ENCODE measurements around the gene ZNF41.

Gene ZNF41

DNA sequence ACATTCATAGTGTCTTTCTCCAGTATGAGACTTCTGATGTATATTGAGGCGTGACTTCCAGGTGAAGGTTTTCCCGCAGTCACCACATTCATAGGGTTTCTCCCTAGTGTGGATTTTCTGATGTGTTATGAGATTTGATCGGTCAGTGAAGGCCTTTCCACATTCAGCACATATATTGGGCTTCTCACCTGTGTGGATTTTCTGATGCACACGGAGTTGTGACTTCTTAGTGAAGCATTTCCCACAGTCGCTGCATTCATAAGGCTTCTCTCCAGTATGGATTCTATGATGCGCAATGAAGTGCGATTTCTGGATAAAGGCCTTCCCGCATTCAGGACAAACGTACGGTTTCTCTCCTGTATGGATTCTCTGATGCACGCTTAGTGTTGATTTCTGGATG lies 35.4 kb downstream of the ZNF41 start:
- no CpG with 5 or more reads among the region's 11 CpGs for WGBS, 2 donors (ENCODE audit: extremely low coverage in 2 of 2, insufficient read length in 2 of 2, insufficient replicate concordance in 1 of 2)
- Histone ChIP-seq H3K9ac (ENCODE audit: low read depth, low read length, poor library complexity) (no peak overlapping the region), H2AK5ac (ENCODE audit: low read depth, low read length) (no peak overlapping the region), H3K36me3 (replicated peaks in 1 of 2; ENCODE audit: control insufficient read depth in 2 of 2, insufficient read depth in 2 of 2, low read length in 2 of 2) (peaks cover 5 to 34% of the 10 kb centered on the region in 2 donors), H3K4ac (ENCODE audit: low read length) (no peak overlapping the region), H3K18ac (ENCODE audit: low read length) (no peak overlapping the region), H2BK5ac (ENCODE audit: low read length) (no peak overlapping the region), H3K27me3 (ENCODE audit: control insufficient read depth in 3 of 3, insufficient read depth in 3 of 3, low read depth in 1 of 3, low read length in 3 of 3) (no peaks in the 10 kb centered on the region), H3K79me1 (ENCODE audit: low read depth, low read length) (no peaks in the 10 kb centered on the region), H3K14ac (ENCODE audit: low read length) (no peak overlapping the region), H3K4me3 (ENCODE audit: low read length in 2 of 2) (no peak overlapping the region), H2AFZ (ENCODE audit: low read length) (no peak overlapping the region), H2BK12ac (ENCODE audit: low read length) (no peak overlapping the region), H4K8ac (ENCODE audit: low read depth, low read length) (no peak overlapping the region), H4K91ac (ENCODE audit: low read depth, low read length, poor library complexity) (no peak overlapping the region), H2BK120ac (ENCODE audit: low read depth, low read length) (no peak overlapping the region), H3K27ac (replicated peaks; ENCODE audit: low read length) (no peak overlapping the region), H3K9me3 (replicated peaks in 1 of 2; ENCODE audit: control insufficient read depth in 2 of 2, insufficient read depth in 1 of 2, low read depth in 1 of 2, low read length in 2 of 2) (peaks cover 16 to 67% of the 10 kb centered on the region in 2 donors), H3K23ac (ENCODE audit: low read depth, low read length, poor library complexity) (no peak overlapping the region), H3K4me2 (ENCODE audit: insufficient read depth, low read length, poor library complexity, severe bottlenecking) (no peak overlapping the region), H3K4me1 (ENCODE audit: control insufficient read depth in 2 of 2, insufficient read depth in 1 of 2, low read depth in 1 of 2, low read length in 2 of 2) (no peaks in the 10 kb centered on the region), H2BK15ac (ENCODE audit: low read length) (no peak overlapping the region)
- no peak for DNase-seq (ENCODE audit: low spot score)

DNA sequence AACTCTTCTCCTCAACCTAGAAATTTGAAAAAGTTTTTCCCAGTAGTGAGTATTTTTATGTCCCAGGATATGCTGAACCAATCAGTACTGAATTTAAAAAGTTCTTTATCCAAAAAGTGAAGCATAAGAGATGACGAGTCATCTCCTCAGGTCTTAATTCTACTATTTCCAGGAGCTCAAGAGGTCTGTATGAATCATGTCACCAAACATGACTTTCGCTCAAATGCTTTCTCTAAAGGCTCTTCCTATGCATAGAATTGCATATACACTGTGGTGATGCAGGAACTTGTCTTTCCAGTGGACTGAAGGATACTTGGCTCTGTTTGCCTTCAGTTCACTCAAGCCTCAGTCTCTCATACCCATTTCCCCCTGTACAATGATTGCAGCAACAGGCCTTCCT lies 36.1 kb downstream of the ZNF41 start:
- Histone ChIP-seq H2BK5ac (ENCODE audit: low read length) (no peak overlapping the region), H3K4me3 (ENCODE audit: low read length in 2 of 2) (no peak overlapping the region), H3K9me3 (replicated peaks in 1 of 2; ENCODE audit: control insufficient read depth in 2 of 2, insufficient read depth in 1 of 2, low read depth in 1 of 2, low read length in 2 of 2) (peaks cover 15 to 63% of the 10 kb centered on the region in 2 donors), H2BK15ac (ENCODE audit: low read length) (no peak overlapping the region), H2AK5ac (ENCODE audit: low read depth, low read length) (no peak overlapping the region), H3K4me2 (ENCODE audit: insufficient read depth, low read length, poor library complexity, severe bottlenecking) (no peak overlapping the region), H3K4ac (ENCODE audit: low read length) (no peak overlapping the region), H4K91ac (ENCODE audit: low read depth, low read length, poor library complexity) (no peak overlapping the region), H2BK12ac (ENCODE audit: low read length) (no peak overlapping the region), H3K18ac (ENCODE audit: low read length) (no peak overlapping the region), H3K9ac (ENCODE audit: low read depth, low read length, poor library complexity) (no peak overlapping the region), H3K4me1 (ENCODE audit: control insufficient read depth in 2 of 2, insufficient read depth in 1 of 2, low read depth in 1 of 2, low read length in 2 of 2) (no peaks in the 10 kb centered on the region), H3K27me3 (ENCODE audit: control insufficient read depth in 3 of 3, insufficient read depth in 3 of 3, low read depth in 1 of 3, low read length in 3 of 3) (no peaks in the 10 kb centered on the region), H3K23ac (ENCODE audit: low read depth, low read length, poor library complexity) (no peak overlapping the region), H3K36me3 (replicated peaks in 1 of 2; ENCODE audit: control insufficient read depth in 2 of 2, insufficient read depth in 2 of 2, low read length in 2 of 2) (peaks cover 5 to 29% of the 10 kb centered on the region in 2 donors), H2BK120ac (ENCODE audit: low read depth, low read length) (no peak overlapping the region), H4K8ac (ENCODE audit: low read depth, low read length) (no peak overlapping the region), H2AFZ (ENCODE audit: low read length) (no peak overlapping the region), H3K27ac (replicated peaks; ENCODE audit: low read length) (no peak overlapping the region), H3K79me1 (ENCODE audit: low read depth, low read length) (no peaks in the 10 kb centered on the region), H3K14ac (ENCODE audit: low read length) (no peak overlapping the region)
- no CpG with 5 or more reads among the region's 2 CpGs for WGBS, 2 donors (ENCODE audit: extremely low coverage in 2 of 2, insufficient read length in 2 of 2, insufficient replicate concordance in 1 of 2)
- no peak for DNase-seq (ENCODE audit: low spot score)

DNA sequence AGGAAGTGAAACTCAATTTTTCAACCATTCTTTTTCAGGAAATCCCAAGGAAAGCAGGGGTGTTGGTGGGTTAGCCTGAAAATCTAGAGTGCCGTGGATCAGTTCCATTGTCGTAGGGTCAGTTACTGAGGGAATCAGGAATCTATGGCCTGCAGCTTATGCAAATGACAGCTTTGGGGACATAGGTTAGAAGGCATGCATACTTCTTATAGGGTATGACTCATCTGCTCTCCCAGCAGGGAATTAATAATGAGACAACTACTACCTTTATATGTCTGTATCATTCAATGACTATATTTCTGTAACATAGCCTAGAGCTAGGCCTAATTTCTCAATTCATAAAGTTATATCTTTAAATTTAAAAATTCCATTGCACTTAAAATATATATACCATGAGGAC lies 36.6 kb downstream of the ZNF41 start:
- Histone ChIP-seq H3K4me3 (ENCODE audit: low read length in 2 of 2) (no peak overlapping the region), H2BK15ac (ENCODE audit: low read length) (no peak overlapping the region), H3K27ac (replicated peaks; ENCODE audit: low read length) (no peak overlapping the region), H3K14ac (ENCODE audit: low read length) (no peak overlapping the region), H2BK12ac (ENCODE audit: low read length) (no peak overlapping the region), H3K23ac (ENCODE audit: low read depth, low read length, poor library complexity) (no peak overlapping the region), H2AFZ (ENCODE audit: low read length) (no peak overlapping the region), H3K27me3 (ENCODE audit: control insufficient read depth in 3 of 3, insufficient read depth in 3 of 3, low read depth in 1 of 3, low read length in 3 of 3) (no peaks in the 10 kb centered on the region), H2BK5ac (ENCODE audit: low read length) (no peak overlapping the region), H3K4me2 (ENCODE audit: insufficient read depth, low read length, poor library complexity, severe bottlenecking) (no peak overlapping the region), H3K18ac (ENCODE audit: low read length) (no peak overlapping the region), H3K4ac (ENCODE audit: low read length) (no peak overlapping the region), H3K36me3 (replicated peaks in 1 of 2; ENCODE audit: control insufficient read depth in 2 of 2, insufficient read depth in 2 of 2, low read length in 2 of 2) (peaks cover 5 to 27% of the 10 kb centered on the region in 2 donors), H2BK120ac (ENCODE audit: low read depth, low read length) (no peak overlapping the region), H2AK5ac (ENCODE audit: low read depth, low read length) (no peak overlapping the region), H4K8ac (ENCODE audit: low read depth, low read length) (no peak overlapping the region), H4K91ac (ENCODE audit: low read depth, low read length, poor library complexity) (no peak overlapping the region), H3K4me1 (ENCODE audit: control insufficient read depth in 2 of 2, insufficient read depth in 1 of 2, low read depth in 1 of 2, low read length in 2 of 2) (no peaks in the 10 kb centered on the region), H3K9me3 (replicated peaks in 1 of 2; ENCODE audit: control insufficient read depth in 2 of 2, insufficient read depth in 1 of 2, low read depth in 1 of 2, low read length in 2 of 2) (peaks cover 13 to 62% of the 10 kb centered on the region in 2 donors), H3K9ac (ENCODE audit: low read depth, low read length, poor library complexity) (no peak overlapping the region), H3K79me1 (ENCODE audit: low read depth, low read length) (no peaks in the 10 kb centered on the region)
- whole genome bisulfite sequencing, 2 donors (ENCODE audit: extremely low coverage in 2 of 2, insufficient read length in 2 of 2, insufficient replicate concordance in 1 of 2) = no CpG with 5 or more reads among the region's 2 CpGs
- DNase-seq (ENCODE audit: low spot score) = no peak

DNA sequence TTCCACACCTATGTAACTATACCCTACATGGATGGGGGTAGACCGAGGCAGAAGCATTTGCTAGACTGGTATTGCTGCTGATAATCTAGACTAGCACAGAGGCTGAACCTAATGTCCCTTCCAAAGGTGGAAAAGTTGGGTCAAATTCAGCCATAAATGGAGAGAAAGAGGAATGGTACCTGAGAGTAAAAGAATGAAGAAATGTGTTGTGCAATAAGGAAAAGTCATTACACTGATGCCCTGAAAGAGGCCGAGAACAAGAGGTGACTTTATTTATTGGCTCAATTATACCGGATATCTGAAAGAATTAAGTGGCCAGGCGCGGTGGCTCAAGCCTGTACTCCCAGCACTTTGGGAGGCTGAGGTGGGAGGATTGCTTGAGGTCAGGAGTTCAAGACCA lies 52.1 kb downstream of the ZNF41 start:
- Histone ChIP-seq H3K9ac (ENCODE audit: low read depth, low read length, poor library complexity) (no peak overlapping the region), H2AFZ (ENCODE audit: low read length) (no peak overlapping the region), H3K79me1 (ENCODE audit: low read depth, low read length) (no peaks in the 10 kb centered on the region), H2BK5ac (ENCODE audit: low read length) (no peak overlapping the region), H3K23ac (ENCODE audit: low read depth, low read length, poor library complexity) (no peak overlapping the region), H4K8ac (ENCODE audit: low read depth, low read length) (no peak overlapping the region), H2BK15ac (ENCODE audit: low read length) (no peak overlapping the region), H3K4me1 (ENCODE audit: control insufficient read depth in 2 of 2, insufficient read depth in 1 of 2, low read depth in 1 of 2, low read length in 2 of 2) (no peaks in the 10 kb centered on the region), H3K4me3 (ENCODE audit: low read length in 2 of 2) (no peak overlapping the region), H4K91ac (ENCODE audit: low read depth, low read length, poor library complexity) (no peak overlapping the region), H3K14ac (ENCODE audit: low read length) (no peak overlapping the region), H2BK12ac (ENCODE audit: low read length) (no peak overlapping the region), H3K27ac (replicated peaks; ENCODE audit: low read length) (no peak overlapping the region), H3K9me3 (replicated peaks in 1 of 2; ENCODE audit: control insufficient read depth in 2 of 2, insufficient read depth in 1 of 2, low read depth in 1 of 2, low read length in 2 of 2) (no peaks in the 10 kb centered on the region), H2AK5ac (ENCODE audit: low read depth, low read length) (no peak overlapping the region), H3K27me3 (ENCODE audit: control insufficient read depth in 3 of 3, insufficient read depth in 3 of 3, low read depth in 1 of 3, low read length in 3 of 3) (no peaks in the 10 kb centered on the region), H3K18ac (ENCODE audit: low read length) (no peak overlapping the region), H3K4ac (ENCODE audit: low read length) (no peak overlapping the region), H3K4me2 (ENCODE audit: insufficient read depth, low read length, poor library complexity, severe bottlenecking) (no peak overlapping the region), H3K36me3 (replicated peaks in 1 of 2; ENCODE audit: control insufficient read depth in 2 of 2, insufficient read depth in 2 of 2, low read length in 2 of 2) (no peaks in the 10 kb centered on the region), H2BK120ac (ENCODE audit: low read depth, low read length) (no peak overlapping the region)
- DNase-seq (ENCODE audit: low spot score) = no peak
- no CpG with 5 or more reads among the region's 5 CpGs for WGBS, 2 donors (ENCODE audit: extremely low coverage in 2 of 2, insufficient read length in 2 of 2, insufficient replicate concordance in 1 of 2)

Data from neuronal stem cell (in vitro differentiated cells).